Neutrophil (primary cell): Measurements from ENCODE around the gene CARD19.

ENCODE experiments used
- H3K27ac ChIP-seq: fragments of 200-600 bp; sonication (generic); 2 replicates; pipeline ENCODE4 v1.5.1; 2016; ENCODE audit warnings: mild to moderate bottlenecking, moderate library complexity
- H3K27me3 ChIP-seq: fragments of 200-600 bp; sonication (generic); 2 replicates; pipeline ENCODE4 v1.6.0; 2016; ENCODE audit warnings: mild to moderate bottlenecking
- H3K36me3 ChIP-seq: fragments of 200-600 bp; sonication (generic); 2 replicates; pipeline ENCODE4 v1.5.1; 2017
- H3K4me1 ChIP-seq, 2 experiments: fragments of 200-600 bp in 1 of 2; sonication (generic) in 1 of 2; 1 replicate in 1 of 2; 2 replicates in 1 of 2; pipeline versions ENCODE4 v1.5.1 to v1.6.1; 2013 to 2016; ENCODE audit warnings: low read depth in 1 of 2, low read length in 1 of 2, mild to moderate bottlenecking in 1 of 2, moderate library complexity in 1 of 2; ENCODE audit not compliant: control insufficient read depth in 1 of 2, insufficient read depth in 1 of 2
- H3K4me3 ChIP-seq, 2 experiments: fragments of 200-600 bp in 1 of 2; sonication (generic) in 1 of 2; 1 replicate in 1 of 2; 2 replicates in 1 of 2; pipeline ENCODE4 v1.5.1; 2013 to 2016; ENCODE audit warnings: low read depth in 1 of 2, low read length in 1 of 2, mild to moderate bottlenecking in 1 of 2, moderate library complexity in 1 of 2
- H3K9me3 ChIP-seq: fragments of 200-600 bp; sonication (generic); 2 replicates; pipeline ENCODE4 v1.5.1; 2016
- CTCF ChIP-seq: fragments of 200-600 bp; sonication (generic); IDR thresholded peaks from 2 replicates; pipeline ENCODE4 v1.5.1; 2016; ENCODE audit warnings: antibody characterized with exemption

CARD19 gene

GRCh38 chr9:93076792-93077128 is 19.3 kb upstream of the CARD19 start:
- Histone ChIP-seq H3K4me1 (peaks cover 7 to 11% of the 10 kb centered on the region in 2 experiments), H3K4me3 (no peak overlapping the region), H3K27me3 (no peaks in the 10 kb centered on the region), H3K27ac (no peak overlapping the region), H3K36me3 (peaks cover 68% of the 10 kb centered on the region), H3K9me3 (no peaks in the 10 kb centered on the region)
- no peak for TF ChIP-seq CTCF

DNA sequence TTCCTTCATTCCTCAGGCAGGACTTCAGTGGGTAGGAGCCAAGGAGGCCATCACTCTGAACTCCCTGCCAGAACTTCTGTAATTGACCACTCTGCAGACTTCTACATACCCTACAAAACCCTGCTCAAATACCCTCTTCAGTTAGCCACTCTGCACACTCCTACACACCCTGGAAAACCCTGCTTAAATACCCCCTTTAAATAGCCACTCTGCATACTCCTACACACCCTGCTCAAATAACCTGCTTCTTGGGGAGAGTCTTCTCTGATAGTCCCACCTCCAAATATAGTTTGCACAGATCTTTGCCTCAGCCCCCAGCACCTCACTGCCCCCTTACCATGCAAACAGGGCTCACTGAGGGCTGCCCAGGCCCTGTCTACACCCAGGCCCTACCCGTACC is 18.6 kb upstream of the CARD19 start:
- TF ChIP-seq CTCF: no peak
- Histone ChIP-seq H3K4me1 (peaks cover 5 to 6% of the 10 kb centered on the region in 2 experiments), H3K27me3 (no peaks in the 10 kb centered on the region), H3K4me3 (no peak overlapping the region), H3K9me3 (no peaks in the 10 kb centered on the region), H3K36me3 (peaks cover 70% of the 10 kb centered on the region), H3K27ac (peak overlapping the region; percentile 10)

DNA sequence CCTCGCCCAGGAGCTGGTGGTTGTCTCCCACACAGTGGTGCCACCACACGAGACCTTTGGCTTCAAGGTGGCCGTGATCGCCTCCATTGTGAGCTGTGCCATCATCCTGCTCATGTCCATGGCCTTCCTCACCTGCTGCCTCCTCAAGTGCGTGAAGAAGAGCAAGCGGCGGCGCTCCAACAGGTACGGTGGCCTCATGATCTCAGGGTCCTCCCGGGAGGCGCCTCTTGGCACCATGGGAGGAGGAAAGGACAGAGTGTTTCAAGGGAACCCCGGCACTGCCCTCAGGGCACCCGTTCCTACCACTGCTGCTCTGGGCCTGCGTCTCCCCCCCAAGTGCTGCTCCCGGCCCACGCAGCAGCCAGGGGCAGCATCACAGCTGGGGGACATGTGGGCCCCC is 18.2 kb upstream of the CARD19 start:
- no peak overlapping the region for H3K4me3 ChIP-seq
- no peaks in the 10 kb centered on the region for H3K27me3 ChIP-seq
- peaks cover 73% of the 10 kb centered on the region for H3K36me3 ChIP-seq
- peaks cover 7 to 9% of the 10 kb centered on the region in 2 experiments for H3K4me1 ChIP-seq
- H3K27ac ChIP-seq: peak overlapping the region; percentile 10
- no peaks in the 10 kb centered on the region for H3K9me3 ChIP-seq
- no peak for TF ChIP-seq CTCF

GRCh38 chr9:93079371-93079770 is 16.6 kb upstream of the CARD19 start:
- no peak for TF ChIP-seq CTCF
- Histone ChIP-seq H3K27ac (peak overlapping the region; percentile 21), H3K4me3 (no peak overlapping the region), H3K9me3 (no peaks in the 10 kb centered on the region), H3K27me3 (no peaks in the 10 kb centered on the region), H3K4me1 (peaks cover 16 to 19% of the 10 kb centered on the region in 2 experiments), H3K36me3 (peaks cover 75% of the 10 kb centered on the region)

DNA sequence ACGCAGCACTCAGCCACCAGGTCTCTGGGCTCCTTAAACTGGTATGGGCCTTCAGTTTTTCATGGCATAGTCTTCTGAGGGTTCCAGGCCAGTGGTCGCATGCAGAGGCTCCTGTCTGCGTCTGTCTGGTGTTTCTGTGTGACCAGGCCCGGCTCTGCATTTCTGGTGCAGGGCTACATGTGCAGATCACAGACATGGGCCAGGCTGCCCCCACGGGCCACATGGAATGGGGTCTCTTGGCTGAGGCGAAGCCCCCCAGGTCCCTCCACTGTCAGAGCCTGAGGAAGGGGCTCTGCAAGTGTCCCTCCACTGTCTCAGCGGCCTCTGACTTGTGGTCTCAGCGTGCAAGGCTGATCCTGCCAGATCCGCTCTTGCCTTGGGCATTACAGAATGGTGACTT is 15.6 kb upstream of the CARD19 start:
- TF ChIP-seq CTCF: no peak

GRCh38 chr9:93081081-93081529 is 14.9 kb upstream of the CARD19 start:
- peak overlapping the region; percentile 11 for H3K27ac ChIP-seq
- no peak for TF ChIP-seq CTCF
- H3K9me3 ChIP-seq: no peaks in the 10 kb centered on the region
- no peaks in the 10 kb centered on the region for H3K27me3 ChIP-seq
- peaks cover 86% of the 10 kb centered on the region for H3K36me3 ChIP-seq
- H3K4me3 ChIP-seq: no peak overlapping the region
- H3K4me1 ChIP-seq: peaks cover 10 to 15% of the 10 kb centered on the region in 2 experiments

More for the DNA sequence above, 15.6 kb upstream of the CARD19 start:
- peaks cover 84% of the 10 kb centered on the region for H3K36me3 ChIP-seq
- no peaks in the 10 kb centered on the region for H3K27me3 ChIP-seq
- peak overlapping the region; percentile 9 for H3K27ac ChIP-seq
- H3K4me3 ChIP-seq: no peak overlapping the region
- no peaks in the 10 kb centered on the region for H3K9me3 ChIP-seq
- peaks cover 10 to 15% of the 10 kb centered on the region in 2 experiments for H3K4me1 ChIP-seq
